Neural cell (in vitro differentiated cells): ENCODE measurements around the gene COX8A. TPM values are rescaled to one million over a fixed set of nuclear protein-coding genes. Genes with fewer than 3 reads are reported as not detected.

Experiments used
- H2AFZ ChIP-seq: fragments of 200-600, 300-800 bp; sonication (generic), shearing (Covaris generic); 2 replicates; pipeline ENCODE4 v1.6.0; 2014; ENCODE audit warnings: low read depth, mild to moderate bottlenecking, antibody characterized with exemption, low read length, moderate library complexity
- H3F3A ChIP-seq: fragments of 200-600 bp; shearing (Covaris generic); 2 replicates; pipeline ENCODE4 v1.6.1; 2016; ENCODE audit warnings: mild to moderate bottlenecking, moderate library complexity, mixed read lengths, antibody characterized with exemption, low read length; ENCODE audit not compliant: insufficient read depth, poor library complexity, severe bottlenecking
- H3K27ac ChIP-seq: fragments of 200-600, 300-800 bp; sonication (generic), shearing (Covaris generic); 2 replicates; pipeline ENCODE4 v1.5.1; 2014; ENCODE audit warnings: mild to moderate bottlenecking, low read length, moderate library complexity
- H3K27me3 ChIP-seq: fragments of 300-800, 200-600 bp; sonication (generic), shearing (Covaris generic); 2 replicates; pipeline ENCODE4 v1.6.0; 2014; ENCODE audit warnings: mild to moderate bottlenecking, low read depth, low read length, moderate library complexity; ENCODE audit not compliant: insufficient read depth
- H3K36me3 ChIP-seq: fragments of 300-800, 200-600 bp; sonication (generic), shearing (Covaris generic); 2 replicates; pipeline ENCODE4 v1.5.1; 2014; ENCODE audit warnings: mild to moderate bottlenecking, antibody characterized with exemption, low read length, moderate library complexity; ENCODE audit not compliant: insufficient read depth
- H3K4me2 ChIP-seq: fragments of 300-800, 200-600 bp; sonication (generic), shearing (Covaris generic); 2 replicates; pipeline ENCODE4 v1.6.0; 2014; ENCODE audit warnings: mild to moderate bottlenecking, low read length
- H3K4me3 ChIP-seq: fragments of 300-800, 200-600 bp; sonication (generic), shearing (Covaris generic); 2 replicates; pipeline ENCODE4 v1.5.1; 2014; ENCODE audit warnings: mild to moderate bottlenecking, low read length, moderate library complexity
- H3K79me2 ChIP-seq: fragments of 200-600 bp; shearing (Covaris generic); replicated peaks from 2 replicates; pipeline ENCODE4 v1.6.0; 2014; ENCODE audit warnings: mild to moderate bottlenecking, low read length, moderate library complexity; ENCODE audit not compliant: insufficient read depth
- H3K9ac ChIP-seq: fragments of 300-800, 200-600 bp; sonication (generic), shearing (Covaris generic); 2 replicates; pipeline ENCODE4 v1.6.1; 2016; ENCODE audit warnings: mild to moderate bottlenecking, low read length, mixed read lengths
- H3K9me2 ChIP-seq: fragments of 200-600 bp; shearing (Covaris generic); 2 replicates; pipeline ENCODE4 v1.6.1; 2016; ENCODE audit warnings: mild to moderate bottlenecking, low read length, mixed read lengths; ENCODE audit not compliant: insufficient read depth
- H3K9me3 ChIP-seq: fragments of 200-600, 300-800 bp; sonication (generic), shearing (Covaris generic); 2 replicates; pipeline ENCODE4 v1.6.1; 2016; ENCODE audit warnings: mild to moderate bottlenecking, mixed run types, low read length, moderate library complexity, mixed read lengths
- H4K20me1 ChIP-seq: fragments of 200-600 bp; shearing (Covaris generic); 2 replicates; pipeline ENCODE4 v1.6.1; 2016; ENCODE audit warnings: mild to moderate bottlenecking, mixed run types; ENCODE audit not compliant: insufficient read depth
- CTCF ChIP-seq: fragments of 450-650 bp; IDR thresholded peaks from 2 replicates; pipeline ENCODE4 v1.5.1; 2014; ENCODE audit warnings: antibody characterized with exemption, mild to moderate bottlenecking, moderate library complexity; ENCODE audit not compliant: poor library complexity, severe bottlenecking
- EP300 ChIP-seq: fragments of 450-650 bp; conservative IDR thresholded peaks from 2 replicates; pipeline ENCODE4 v1.6.1; 2014; ENCODE audit warnings: antibody characterized with exemption, mild to moderate bottlenecking, moderate library complexity; ENCODE audit not compliant: poor library complexity, severe bottlenecking
- EZH2 ChIP-seq: fragments of 200-600, 300-800 bp; shearing (Covaris generic), sonication (generic); IDR thresholded peaks from 2 replicates; pipeline ENCODE4 v1.6.1; 2014; ENCODE audit warnings: antibody characterized with exemption, low read length, borderline replicate concordance, mild to moderate bottlenecking; ENCODE audit not compliant: insufficient read depth, poor library complexity, severe bottlenecking
- MXI1 ChIP-seq: fragments of 450-650 bp; conservative IDR thresholded peaks from 2 replicates; pipeline ENCODE4 v1.6.1; 2014; ENCODE audit warnings: antibody characterized with exemption, mild to moderate bottlenecking; ENCODE audit not compliant: poor library complexity, severe bottlenecking
- POLR2AphosphoS5 ChIP-seq: IDR thresholded peaks from 2 replicates; pipeline ENCODE4 v1.6.1; 2012
- RAD21 ChIP-seq: fragments of 450-650 bp; conservative IDR thresholded peaks from 2 replicates; pipeline ENCODE4 v1.6.1; 2014; ENCODE audit warnings: antibody characterized with exemption, mild to moderate bottlenecking, moderate library complexity
- REST ChIP-seq: IDR thresholded peaks from 2 replicates; pipeline ENCODE4 v1.6.1; 2012; ENCODE audit warnings: borderline replicate concordance
- SMC3 ChIP-seq: fragments of 450-650 bp; conservative IDR thresholded peaks from 2 replicates; pipeline ENCODE4 v1.6.1; 2014; ENCODE audit warnings: antibody characterized with exemption, mild to moderate bottlenecking, moderate library complexity; ENCODE audit not compliant: poor library complexity
- TAF1 ChIP-seq: IDR thresholded peaks from 2 replicates; pipeline ENCODE4 v1.6.1; 2012; ENCODE audit warnings: low read depth
- polyA plus RNA-seq: library from polyadenylated mRNA; depleted of rRNA; stranded (reverse); fragments of >200 nt; gene quantifications from 2 replicates; pipeline ENCODE4 v1.2.3, GENCODE V29; 2014

Gene COX8A
- polyA plus RNA-seq, 1 donor from 2014 or later, result 863 TPM

GRCh38 chr11:63933459-63933858 is 41.0 kb upstream of the COX8A start:
- H3K4me3 ChIP-seq, result no peak overlapping the region
- H3K9me3 ChIP-seq, result no peaks in the 10 kb centered on the region
- peaks cover 5% of the 10 kb centered on the region for H3F3A ChIP-seq
- H4K20me1 ChIP-seq, result no peaks in the 10 kb centered on the region
- no peak overlapping the region for H3K4me2 ChIP-seq
- H3K27me3 ChIP-seq, result no peaks in the 10 kb centered on the region
- no peak overlapping the region for H3K9ac ChIP-seq
- H2AFZ ChIP-seq, result no peak overlapping the region
- no peaks in the 10 kb centered on the region for H3K79me2 ChIP-seq
- H3K27ac ChIP-seq, result no peak overlapping the region
- H3K9me2 ChIP-seq, result no peaks in the 10 kb centered on the region
- TF ChIP-seq TAF1, result no peak
- TF ChIP-seq EP300, result no peak
- no peak for TF ChIP-seq REST
- no peak for TF ChIP-seq POLR2AphosphoS5
- TF ChIP-seq MXI1, result no peak
- TF ChIP-seq SMC3, result no peak
- TF ChIP-seq EZH2, result no peak
- no peak for TF ChIP-seq RAD21
- H3K36me3 ChIP-seq, result no peaks in the 10 kb centered on the region

- TF ChIP-seq REST (no peak), CTCF (no peak), EP300 (no peak), POLR2AphosphoS5 (no peak), SMC3 (no peak), MXI1 (no peak), RAD21 (no peak), EZH2 (no peak), TAF1 (no peak)
- peak overlapping the region; percentile 38 for H3K9ac ChIP-seq
These were observed 36.5 kb upstream of the COX8A start for GRCh38 chr11:63937713-63938478.

More at GRCh38 chr11:63937713-63938478, 36.5 kb upstream of the COX8A start:
- Histone ChIP-seq H3K27ac (peak overlapping the region; percentile 39), H4K20me1 (no peaks in the 10 kb centered on the region), H3F3A (peaks cover 5% of the 10 kb centered on the region), H3K9me2 (no peaks in the 10 kb centered on the region), H3K9me3 (no peaks in the 10 kb centered on the region), H2AFZ (peak overlapping the region; percentile 14), H3K4me2 (peak overlapping the region; percentile 92), H3K4me3 (peak overlapping the region; percentile 96), H3K36me3 (no peaks in the 10 kb centered on the region), H3K79me2 (peaks cover 30% of the 10 kb centered on the region), H3K27me3 (no peaks in the 10 kb centered on the region)
